ENCODE data around the gene PIK3R5. TPM values are rescaled to one million over a fixed set of nuclear protein-coding genes. Genes with fewer than 3 reads are reported as not detected.

The PIK3R5 gene
- total RNA-seq, 1 donor from 2014 or later: 0.30 TPM

- peak; percentile 67 for DNase-seq (ENCODE audit: low read depth)
- Mint-ChIP-seq H3K36me3 (ENCODE audit: low read depth, unreplicated experiment) (peaks cover 2% of the 10 kb centered on the region), H3K27ac (ENCODE audit: unreplicated experiment) (peak overlapping the region; percentile 1)
These were observed 19.0 kb downstream of the PIK3R5 start for GRCh38 chr17:8946476-8946875.

GRCh38 chr17:8946071-8946470, 19.4 kb downstream of the PIK3R5 start:
- TF ChIP-seq EZH2 (IDR thresholded peaks at IDR 0.05; ENCODE audit: insufficient read depth, low read length): no peak
- no peak for TF ChIP-seq CTCF (IDR thresholded peaks at IDR 0.05; ENCODE audit: insufficient read depth, low read depth, low read length)
- peaks cover 21% of the 10 kb centered on the region for H3K27me3 Mint-ChIP-seq (ENCODE audit: low read depth, unreplicated experiment)
- H3K9me3 ChIP-seq (ENCODE audit: insufficient read depth, low read depth, low read length): peaks cover 2% of the 10 kb centered on the region
- peaks cover 5% of the 10 kb centered on the region for H3K4me1 Mint-ChIP-seq (ENCODE audit: low read depth, unreplicated experiment)
- H3K27ac Mint-ChIP-seq (ENCODE audit: unreplicated experiment): no peak overlapping the region
- H4K20me1 ChIP-seq (ENCODE audit: insufficient read depth, low read length): no peaks in the 10 kb centered on the region
- H3K79me2 ChIP-seq (ENCODE audit: insufficient read depth, low read length): no peaks in the 10 kb centered on the region
- no peak overlapping the region for H3K4me2 ChIP-seq (ENCODE audit: low read length)
- FAIRE-seq (no peak), DNase-seq (ENCODE audit: low read depth) (no peak)
- H3K4me1 ChIP-seq (ENCODE audit: insufficient read depth, low read length): no peaks in the 10 kb centered on the region
- H2AFZ ChIP-seq (ENCODE audit: low read depth, low read length): no peak overlapping the region
- H3K4me3 Mint-ChIP-seq (ENCODE audit: unreplicated experiment): no peak overlapping the region
- H3K9me3 Mint-ChIP-seq (ENCODE audit: unreplicated experiment): peaks cover 4% of the 10 kb centered on the region
- no peak overlapping the region for H3K27ac ChIP-seq (ENCODE audit: low read depth, low read length)
- H3K4me3 ChIP-seq (ENCODE audit: insufficient read depth, low read depth, low read length): no peak overlapping the region
- H3K9ac ChIP-seq (ENCODE audit: low read length): no peak overlapping the region
- H3K27me3 ChIP-seq (ENCODE audit: insufficient read depth, low read length): no peaks in the 10 kb centered on the region
- peaks cover 2% of the 10 kb centered on the region for H3K36me3 Mint-ChIP-seq (ENCODE audit: low read depth, unreplicated experiment)
- H3K36me3 ChIP-seq (ENCODE audit: insufficient read depth, low read length): no peaks in the 10 kb centered on the region

More at GRCh38 chr17:8946476-8946875, 19.0 kb downstream of the PIK3R5 start:
- Histone ChIP-seq H3K36me3 (ENCODE audit: insufficient read depth, low read length) (no peaks in the 10 kb centered on the region), H4K20me1 (ENCODE audit: insufficient read depth, low read length) (no peaks in the 10 kb centered on the region), H3K9ac (ENCODE audit: low read length) (no peak overlapping the region), H3K27me3 (ENCODE audit: insufficient read depth, low read length) (no peaks in the 10 kb centered on the region), H3K79me2 (ENCODE audit: insufficient read depth, low read length) (no peaks in the 10 kb centered on the region), H3K9me3 (ENCODE audit: insufficient read depth, low read depth, low read length) (peaks cover 2% of the 10 kb centered on the region), H3K4me2 (ENCODE audit: low read length) (no peak overlapping the region), H2AFZ (ENCODE audit: low read depth, low read length) (peak overlapping the region; percentile 55), H3K4me1 (ENCODE audit: insufficient read depth, low read length) (no peaks in the 10 kb centered on the region), H3K27ac (ENCODE audit: low read depth, low read length) (no peak overlapping the region), H3K4me3 (ENCODE audit: insufficient read depth, low read depth, low read length) (no peak overlapping the region)
- H3K27me3 Mint-ChIP-seq (ENCODE audit: low read depth, unreplicated experiment): peaks cover 21% of the 10 kb centered on the region
- no peak for FAIRE-seq
- H3K4me1 Mint-ChIP-seq (ENCODE audit: low read depth, unreplicated experiment): peaks cover 5% of the 10 kb centered on the region
- H3K4me3 Mint-ChIP-seq (ENCODE audit: unreplicated experiment): no peak overlapping the region
- TF ChIP-seq CTCF (IDR thresholded peaks at IDR 0.05; ENCODE audit: insufficient read depth, low read depth, low read length): no peak
- no peak for TF ChIP-seq EZH2 (IDR thresholded peaks at IDR 0.05; ENCODE audit: insufficient read depth, low read length)
- peaks cover 4% of the 10 kb centered on the region for H3K9me3 Mint-ChIP-seq (ENCODE audit: unreplicated experiment)

- H3K27ac ChIP-seq (ENCODE audit: low read depth, low read length): no peak overlapping the region
- H2AFZ ChIP-seq (ENCODE audit: low read depth, low read length): no peak overlapping the region
- no peaks in the 10 kb centered on the region for H4K20me1 ChIP-seq (ENCODE audit: insufficient read depth, low read length)
- no peaks in the 10 kb centered on the region for H3K36me3 ChIP-seq (ENCODE audit: insufficient read depth, low read length)
- Mint-ChIP-seq H3K9me3 (ENCODE audit: unreplicated experiment) (peaks cover 4% of the 10 kb centered on the region), H3K27me3 (ENCODE audit: low read depth, unreplicated experiment) (peaks cover 22% of the 10 kb centered on the region), H3K4me1 (ENCODE audit: low read depth, unreplicated experiment) (peaks cover 5% of the 10 kb centered on the region), H3K4me3 (ENCODE audit: unreplicated experiment) (no peak overlapping the region), H3K36me3 (ENCODE audit: low read depth, unreplicated experiment) (peaks cover 2% of the 10 kb centered on the region), H3K27ac (ENCODE audit: unreplicated experiment) (no peak overlapping the region)
- TF ChIP-seq CTCF (IDR thresholded peaks at IDR 0.05; ENCODE audit: insufficient read depth, low read depth, low read length) (no peak), EZH2 (IDR thresholded peaks at IDR 0.05; ENCODE audit: insufficient read depth, low read length) (no peak)
- H3K4me1 ChIP-seq (ENCODE audit: insufficient read depth, low read length): no peaks in the 10 kb centered on the region
- peaks cover 2% of the 10 kb centered on the region for H3K27me3 ChIP-seq (ENCODE audit: insufficient read depth, low read length)
- FAIRE-seq (no peak), DNase-seq (ENCODE audit: low read depth) (no peak)
- no peak overlapping the region for H3K9ac ChIP-seq (ENCODE audit: low read length)
- H3K79me2 ChIP-seq (ENCODE audit: insufficient read depth, low read length): no peaks in the 10 kb centered on the region
- peaks cover 2% of the 10 kb centered on the region for H3K9me3 ChIP-seq (ENCODE audit: insufficient read depth, low read depth, low read length)
- no peak overlapping the region for H3K4me2 ChIP-seq (ENCODE audit: low read length)
- no peak overlapping the region for H3K4me3 ChIP-seq (ENCODE audit: insufficient read depth, low read depth, low read length)
These were observed 20.8 kb downstream of the PIK3R5 start for GRCh38 chr17:8944748-8945147.

All from astrocyte (in vitro differentiated cells and primary cell).